BLaER1 (cell line): ENCODE measurements around the gene BACH2.
A peak's percentile ranks its signal among the peaks of the same experiment; 100 is the strongest.

ENCODE experiments used
- H3K27ac ChIP-seq: shearing (Covaris generic); formaldehyde crosslinking; 2 replicates; pipeline ENCODE4 v1.8.1; 2022
- H3K27me3 ChIP-seq: shearing (Covaris generic); formaldehyde crosslinking; 2 replicates; pipeline ENCODE4 v1.8.1; 2022
- H3K36me3 ChIP-seq: shearing (Covaris generic); formaldehyde crosslinking; 2 replicates; pipeline ENCODE4 v1.8.1; 2022
- H3K4me1 ChIP-seq: shearing (Covaris generic); formaldehyde crosslinking; 2 replicates; pipeline ENCODE4 v1.8.1; 2022
- H3K4me2 ChIP-seq: shearing (Covaris generic); formaldehyde crosslinking; 2 replicates; pipeline ENCODE4 v1.8.1; 2022
- H3K4me3 ChIP-seq: shearing (Covaris generic); formaldehyde crosslinking; 2 replicates; pipeline ENCODE4 v1.8.1; 2022
- H3K9ac ChIP-seq: shearing (Covaris generic); formaldehyde crosslinking; 2 replicates; pipeline ENCODE4 v1.8.1; 2022
- H3K9me3 ChIP-seq: shearing (Covaris generic); formaldehyde crosslinking; 2 replicates; pipeline ENCODE4 v1.8.1; 2022
- H4K20me1 ChIP-seq: shearing (Covaris generic); formaldehyde crosslinking; 2 replicates; pipeline ENCODE4 v1.8.1; 2022
- Cebpa-rat ChIP-seq: shearing (Covaris generic); IDR thresholded peaks from 2 replicates; pipeline ENCODE4 v1.8.1; 2022

Gene BACH2

DNA sequence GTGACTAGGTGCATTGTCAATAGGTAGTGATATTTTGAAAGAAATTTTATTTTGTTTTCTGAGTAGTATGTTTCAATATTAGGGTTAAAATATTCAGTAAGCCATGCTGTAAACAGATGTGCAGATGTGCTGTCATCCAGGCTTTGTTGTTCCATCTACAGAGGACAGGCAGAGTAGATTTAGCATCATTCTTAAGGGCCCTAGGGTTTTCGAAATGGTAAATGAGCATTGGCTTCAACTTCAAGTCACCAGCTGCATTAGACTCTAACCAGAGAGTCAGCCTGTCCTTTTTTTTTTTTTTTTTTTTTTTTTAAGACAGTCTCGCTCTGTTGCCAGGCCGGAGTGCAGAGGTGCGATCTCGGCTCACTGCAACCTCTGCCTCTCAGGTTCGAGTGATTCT, 27.1 kb upstream of the BACH2 start:
- H3K4me2 ChIP-seq, result no peak overlapping the region
- no peak for TF ChIP-seq Cebpa-rat
- no peak overlapping the region for H3K9ac ChIP-seq
- H3K27me3 ChIP-seq, result no peaks in the 10 kb centered on the region
- H3K9me3 ChIP-seq, result no peaks in the 10 kb centered on the region
- H3K4me3 ChIP-seq, result no peak overlapping the region
- no peaks in the 10 kb centered on the region for H3K4me1 ChIP-seq
- no peaks in the 10 kb centered on the region for H3K36me3 ChIP-seq
- H3K27ac ChIP-seq, result no peak overlapping the region
- no peaks in the 10 kb centered on the region for H4K20me1 ChIP-seq

DNA sequence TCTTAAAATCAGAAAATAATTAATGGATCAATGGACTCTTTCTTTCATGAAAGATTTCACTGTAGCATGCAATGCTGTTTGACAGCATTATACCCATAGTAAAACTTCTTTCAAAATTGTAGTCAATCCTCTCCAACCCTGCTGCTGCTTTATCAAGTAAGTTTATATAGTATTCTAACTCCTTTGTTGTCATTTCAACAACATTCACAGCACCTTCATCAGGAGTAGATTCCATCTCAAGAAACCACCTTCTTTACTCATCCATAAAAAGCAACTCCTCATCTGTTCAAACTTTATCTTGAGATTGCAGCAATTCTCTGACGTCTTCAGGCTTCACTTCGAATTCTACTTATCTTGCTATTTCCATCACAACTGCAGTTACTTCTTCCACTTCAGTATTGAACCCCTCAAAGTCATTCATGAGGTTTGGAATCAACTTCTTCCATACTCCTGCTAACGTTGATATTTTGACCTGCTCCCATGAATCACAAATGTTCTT, 26.4 kb upstream of the BACH2 start:
- Histone ChIP-seq H3K4me1 (no peaks in the 10 kb centered on the region), H3K36me3 (no peaks in the 10 kb centered on the region), H3K27me3 (no peaks in the 10 kb centered on the region), H3K4me2 (no peak overlapping the region), H3K9me3 (no peaks in the 10 kb centered on the region), H4K20me1 (no peaks in the 10 kb centered on the region), H3K9ac (no peak overlapping the region), H3K27ac (no peak overlapping the region), H3K4me3 (no peak overlapping the region)
- TF ChIP-seq Cebpa-rat, result no peak

GRCh38 chr6:90319979-90320685, 23.5 kb upstream of the BACH2 start:
- TF ChIP-seq Cebpa-rat, result no peak
- no peaks in the 10 kb centered on the region for H3K27me3 ChIP-seq
- no peak overlapping the region for H3K4me3 ChIP-seq
- no peak overlapping the region for H3K4me2 ChIP-seq
- H3K27ac ChIP-seq, result no peak overlapping the region
- peaks cover 13% of the 10 kb centered on the region for H3K4me1 ChIP-seq
- H3K36me3 ChIP-seq, result no peaks in the 10 kb centered on the region
- H3K9me3 ChIP-seq, result no peaks in the 10 kb centered on the region
- no peak overlapping the region for H3K9ac ChIP-seq
- no peaks in the 10 kb centered on the region for H4K20me1 ChIP-seq

GRCh38 chr6:90319044-90319443, 22.4 kb upstream of the BACH2 start:
- no peak for TF ChIP-seq Cebpa-rat
- H3K9ac ChIP-seq, result no peak overlapping the region

DNA sequence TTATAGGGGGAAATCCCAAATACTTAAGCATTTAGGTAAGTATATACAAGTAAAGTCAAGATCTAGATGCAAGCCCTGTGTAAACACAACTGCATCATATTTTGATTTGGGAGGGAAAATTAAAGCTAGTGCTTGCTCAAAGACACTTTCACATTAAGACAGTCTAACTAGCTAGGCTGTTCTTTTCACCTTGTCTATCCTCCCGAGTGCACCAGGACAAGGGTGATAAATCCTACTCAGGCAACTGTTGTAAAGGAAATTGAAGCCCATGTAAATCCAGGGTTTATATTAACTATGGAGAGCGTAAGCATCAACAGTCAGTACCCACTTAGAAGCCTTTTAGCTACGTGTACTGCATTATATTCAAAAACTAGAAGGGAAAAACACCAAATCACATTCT, 19.3 kb upstream of the BACH2 start:
- no peak overlapping the region for H3K9ac ChIP-seq
- no peaks in the 10 kb centered on the region for H3K27me3 ChIP-seq
- peak overlapping the region; percentile 46 for H3K4me2 ChIP-seq
- H3K4me3 ChIP-seq, result no peak overlapping the region
- no peak overlapping the region for H3K27ac ChIP-seq
- TF ChIP-seq Cebpa-rat, result no peak
- no peaks in the 10 kb centered on the region for H4K20me1 ChIP-seq
- H3K36me3 ChIP-seq, result no peaks in the 10 kb centered on the region
- peaks cover 35% of the 10 kb centered on the region for H3K4me1 ChIP-seq
- H3K9me3 ChIP-seq, result no peaks in the 10 kb centered on the region

More at GRCh38 chr6:90319044-90319443, 22.4 kb upstream of the BACH2 start:
- Histone ChIP-seq H3K9me3 (no peaks in the 10 kb centered on the region), H3K36me3 (no peaks in the 10 kb centered on the region), H3K4me1 (peaks cover 24% of the 10 kb centered on the region), H3K4me3 (no peak overlapping the region), H3K27me3 (no peaks in the 10 kb centered on the region), H3K4me2 (no peak overlapping the region), H3K27ac (no peak overlapping the region), H4K20me1 (no peaks in the 10 kb centered on the region)

GRCh38 chr6:90315354-90315950, 18.8 kb upstream of the BACH2 start:
- no peaks in the 10 kb centered on the region for H3K36me3 ChIP-seq
- peak overlapping the region; percentile 46 for H3K4me2 ChIP-seq
- no peaks in the 10 kb centered on the region for H3K9me3 ChIP-seq
- H3K27ac ChIP-seq, result no peak overlapping the region
- peaks cover 35% of the 10 kb centered on the region for H3K4me1 ChIP-seq
- no peaks in the 10 kb centered on the region for H4K20me1 ChIP-seq
- no peaks in the 10 kb centered on the region for H3K27me3 ChIP-seq
- TF ChIP-seq Cebpa-rat, result no peak
- no peak overlapping the region for H3K4me3 ChIP-seq
- H3K9ac ChIP-seq, result no peak overlapping the region

- Histone ChIP-seq H3K9me3 (no peaks in the 10 kb centered on the region), H3K4me2 (peak overlapping the region; percentile 46), H3K4me1 (peaks cover 35% of the 10 kb centered on the region), H3K9ac (no peak overlapping the region), H3K27ac (0 out of 2 replicates have a peak overlapping the region, but pooled peaks have one; percentile 53), H3K36me3 (no peaks in the 10 kb centered on the region), H3K4me3 (no peak overlapping the region), H3K27me3 (no peaks in the 10 kb centered on the region), H4K20me1 (no peaks in the 10 kb centered on the region)
- no peak for TF ChIP-seq Cebpa-rat
Observed at GRCh38 chr6:90314514-90314913, 17.9 kb upstream of the BACH2 start.

GRCh38 chr6:90311569-90311968, 14.9 kb upstream of the BACH2 start:
- TF ChIP-seq Cebpa-rat, result no peak
- Histone ChIP-seq H4K20me1 (no peaks in the 10 kb centered on the region), H3K4me2 (no peak overlapping the region), H3K27ac (no peak overlapping the region), H3K27me3 (no peaks in the 10 kb centered on the region), H3K36me3 (no peaks in the 10 kb centered on the region), H3K4me1 (peaks cover 35% of the 10 kb centered on the region), H3K4me3 (no peak overlapping the region), H3K9me3 (no peaks in the 10 kb centered on the region), H3K9ac (no peak overlapping the region)

- H3K4me1 ChIP-seq, result peaks cover 31% of the 10 kb centered on the region
- H3K27ac ChIP-seq, result no peak overlapping the region
- H3K9ac ChIP-seq, result no peak overlapping the region
- no peak for TF ChIP-seq Cebpa-rat
- H3K4me3 ChIP-seq, result no peak overlapping the region
- peak overlapping the region; percentile 53 for H3K4me2 ChIP-seq
- H3K9me3 ChIP-seq, result no peaks in the 10 kb centered on the region
- no peaks in the 10 kb centered on the region for H3K27me3 ChIP-seq
- no peaks in the 10 kb centered on the region for H3K36me3 ChIP-seq
- H4K20me1 ChIP-seq, result no peaks in the 10 kb centered on the region
Observed at GRCh38 chr6:90305800-90306448, 9.3 kb upstream of the BACH2 start.

DNA sequence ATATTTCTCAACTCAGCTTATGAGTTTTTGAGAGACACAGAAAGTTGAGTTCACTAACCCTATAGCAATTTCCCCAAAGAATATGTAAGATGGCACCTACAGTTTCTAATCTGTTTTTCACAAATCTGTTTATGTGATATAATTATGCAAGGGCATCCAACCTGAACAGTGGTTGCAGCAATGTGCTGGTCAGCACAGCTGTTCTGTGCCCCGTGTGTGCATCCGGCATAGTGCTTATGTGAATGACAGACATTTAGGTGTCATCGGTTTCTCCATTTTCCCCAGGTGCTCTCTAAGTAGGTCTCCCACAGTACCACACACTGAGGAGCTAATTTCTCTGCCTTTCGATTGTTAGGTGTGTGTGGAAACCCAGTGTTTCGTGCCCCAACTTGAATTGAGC, 7.7 kb upstream of the BACH2 start:
- Histone ChIP-seq H3K27ac (no peak overlapping the region), H3K36me3 (no peaks in the 10 kb centered on the region), H3K4me2 (peak overlapping the region; percentile 53), H3K9me3 (no peaks in the 10 kb centered on the region), H3K9ac (no peak overlapping the region), H3K4me1 (peaks cover 31% of the 10 kb centered on the region), H4K20me1 (no peaks in the 10 kb centered on the region), H3K4me3 (no peak overlapping the region), H3K27me3 (no peaks in the 10 kb centered on the region)
- no peak for TF ChIP-seq Cebpa-rat
